ENCODE data around the gene EPB41L5. TPM values are rescaled to one million over a fixed set of nuclear protein-coding genes. Genes with fewer than 3 reads are reported as not detected.

The EPB41L5 gene
- total RNA-seq, 1 experiment from 2014 or later = 19.0 TPM

DNA sequence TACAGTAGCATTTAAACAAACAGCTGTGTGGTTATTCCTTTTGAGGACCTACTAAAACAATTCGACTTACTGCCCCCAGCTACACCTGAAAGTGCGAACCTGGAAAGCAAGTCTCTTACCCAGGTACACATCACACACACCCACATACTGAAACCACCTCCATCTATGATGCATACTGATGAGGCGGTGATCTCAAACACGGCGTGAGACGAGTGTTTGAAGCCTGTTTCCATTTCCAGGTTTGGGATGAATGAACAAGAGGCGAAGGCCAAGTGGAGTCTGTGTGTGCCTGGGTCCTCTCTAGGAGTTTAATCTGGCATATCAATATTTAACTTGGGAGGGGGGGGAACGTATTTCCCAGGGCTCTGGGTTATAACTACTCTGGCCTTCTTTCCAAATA is 208.7 kb downstream of the EPB41L5 start:
- no TSS peak for BruUV-seq (replicated peaks)
- ChIA-PET CTCF (interaction anchor here (0.9 to 2.2 kb wide), 2 partner anchors 45 to 91 kb away, joined by 3 to 5 read pairs; no protein-coding TSS in a partner anchor), POLR2A (interaction anchor here (1.1 kb wide), 1 partner anchor 41 kb away, joined by 4 read pairs; no protein-coding TSS in a partner anchor)
- intact Hi-C loops (cut with micrococcal nuclease) = no loop called here
- Mint-ChIP-seq H3K9me3 (ENCODE audit: unreplicated experiment) (no peaks in the 10 kb centered on the region), H3K4me1 (ENCODE audit: insufficient read depth, unreplicated experiment) (peaks cover 16% of the 10 kb centered on the region), H3K36me3 (ENCODE audit: insufficient read depth, unreplicated experiment) (peaks cover 22% of the 10 kb centered on the region), H3K27ac (ENCODE audit: low read depth, unreplicated experiment) (peak overlapping the region; percentile 81), H3K27me3 (ENCODE audit: insufficient read depth, unreplicated experiment) (no peaks in the 10 kb centered on the region), H3K4me3 (ENCODE audit: unreplicated experiment) (peak overlapping the region; percentile 72)
- TF ChIP-seq, protein P1, sequence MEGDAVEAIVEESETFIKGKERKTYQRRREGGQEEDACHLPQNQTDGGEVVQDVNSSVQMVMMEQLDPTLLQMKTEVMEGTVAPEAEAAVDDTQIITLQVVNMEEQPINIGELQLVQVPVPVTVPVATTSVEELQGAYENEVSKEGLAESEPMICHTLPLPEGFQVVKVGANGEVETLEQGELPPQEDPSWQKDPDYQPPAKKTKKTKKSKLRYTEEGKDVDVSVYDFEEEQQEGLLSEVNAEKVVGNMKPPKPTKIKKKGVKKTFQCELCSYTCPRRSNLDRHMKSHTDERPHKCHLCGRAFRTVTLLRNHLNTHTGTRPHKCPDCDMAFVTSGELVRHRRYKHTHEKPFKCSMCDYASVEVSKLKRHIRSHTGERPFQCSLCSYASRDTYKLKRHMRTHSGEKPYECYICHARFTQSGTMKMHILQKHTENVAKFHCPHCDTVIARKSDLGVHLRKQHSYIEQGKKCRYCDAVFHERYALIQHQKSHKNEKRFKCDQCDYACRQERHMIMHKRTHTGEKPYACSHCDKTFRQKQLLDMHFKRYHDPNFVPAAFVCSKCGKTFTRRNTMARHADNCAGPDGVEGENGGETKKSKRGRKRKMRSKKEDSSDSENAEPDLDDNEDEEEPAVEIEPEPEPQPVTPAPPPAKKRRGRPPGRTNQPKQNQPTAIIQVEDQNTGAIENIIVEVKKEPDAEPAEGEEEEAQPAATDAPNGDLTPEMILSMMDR (IDR thresholded peaks at IDR 0.05; ENCODE audit: unreplicated experiment) = no peak
- DNase-seq (ENCODE audit: unreplicated experiment) = no peak

DNA sequence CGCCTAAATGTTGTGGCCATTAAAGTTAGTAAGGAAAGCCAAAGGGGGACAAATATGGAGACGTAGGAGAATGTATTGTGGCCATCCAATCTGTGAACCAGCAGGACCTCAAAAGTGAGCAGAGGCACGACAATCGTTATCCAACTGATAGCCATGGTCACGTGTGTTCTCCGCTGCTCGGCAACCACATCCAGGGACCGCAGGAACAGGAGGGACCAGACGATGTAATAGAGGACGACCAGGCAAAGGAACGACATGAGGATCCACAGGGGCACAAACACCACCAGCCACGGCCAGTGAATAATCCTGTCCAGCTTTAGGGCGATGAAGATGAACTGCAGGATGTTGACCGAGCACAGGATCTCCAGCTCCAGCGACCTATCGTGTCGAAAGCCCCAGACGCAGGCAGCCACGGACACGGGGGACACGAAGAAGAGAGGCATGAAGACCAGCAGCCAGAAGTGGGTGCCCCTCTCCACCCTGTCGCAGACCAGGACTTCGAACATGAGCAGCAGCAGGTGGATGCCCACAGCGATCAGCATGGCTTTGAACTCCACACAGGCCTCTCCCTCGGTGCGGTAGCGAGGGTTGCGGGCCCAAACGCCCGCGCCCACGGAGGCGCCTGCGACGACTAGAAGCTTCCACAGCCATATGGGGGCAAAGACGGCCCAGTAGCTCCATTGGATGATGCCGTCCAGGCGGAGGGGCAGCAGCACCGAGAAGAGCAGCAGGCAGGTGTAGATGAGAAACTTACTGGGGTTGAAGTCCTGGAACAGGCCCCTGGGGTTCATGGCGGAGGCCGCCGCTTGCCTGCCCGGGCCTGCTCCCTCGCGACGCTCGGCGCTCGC is 209.5 kb downstream of the EPB41L5 start:
- TF ChIP-seq, protein P1 (IDR thresholded peaks at IDR 0.05; ENCODE audit: unreplicated experiment) = no peak
- Mint-ChIP-seq H3K27me3 (ENCODE audit: insufficient read depth, unreplicated experiment) (no peaks in the 10 kb centered on the region), H3K9me3 (ENCODE audit: unreplicated experiment) (no peaks in the 10 kb centered on the region), H3K36me3 (ENCODE audit: insufficient read depth, unreplicated experiment) (peaks cover 22% of the 10 kb centered on the region), H3K4me1 (ENCODE audit: insufficient read depth, unreplicated experiment) (peaks cover 16% of the 10 kb centered on the region), H3K4me3 (ENCODE audit: unreplicated experiment) (peak overlapping the region; percentile 72), H3K27ac (ENCODE audit: low read depth, unreplicated experiment) (peak overlapping the region; percentile 81)
- intact Hi-C loops (cut with micrococcal nuclease) = no loop called here
- DNase-seq (ENCODE audit: unreplicated experiment) = no peak
- ChIA-PET POLR2A (interaction anchor here (1.1 to 1.5 kb wide), 2 partner anchors 31 to 40 kb away, joined by 4 to 7 read pairs; partner anchors contain the start of gene RALB), CTCF (interaction anchor here (0.5 to 1.9 kb wide), 3 partner anchors 21 to 458 kb away, joined by 3 to 5 read pairs (median 4); no protein-coding TSS in a partner anchor)
- BruUV-seq (replicated peaks) = no TSS peak

GRCh38 chr2:120223034-120223912 is 210.4 kb downstream of the EPB41L5 start, which contains the start of gene TMEM185B:
Gene TMEM185B, minus strand, starts transcription at chr2:120223400. Its CDS starts 424 bp downstream, at chr2:120222976.
- H3K9me3 Mint-ChIP-seq (ENCODE audit: unreplicated experiment) = no peaks in the 10 kb centered on the region
- H3K36me3 Mint-ChIP-seq (ENCODE audit: insufficient read depth, unreplicated experiment) = peaks cover 22% of the 10 kb centered on the region
- peak within 1 kb of the TSS; percentile 72 for H3K4me3 Mint-ChIP-seq (ENCODE audit: unreplicated experiment)
- ChIA-PET CTCF (interaction anchor here (0.5 to 1.9 kb wide), 2 partner anchors 21 to 457 kb away, joined by 3 to 5 read pairs; no protein-coding TSS in a partner anchor), POLR2A (interaction anchor here (0.6 to 1.5 kb wide), 3 partner anchors 22 to 453 kb away, joined by 3 to 7 read pairs (median 3); partner anchors contain the start of gene RALB)
- TF ChIP-seq, protein P1 (IDR thresholded peaks at IDR 0.05; ENCODE audit: unreplicated experiment) = peak; percentile 27
- peak within 1 kb of the TSS; percentile 81 for H3K27ac Mint-ChIP-seq (ENCODE audit: low read depth, unreplicated experiment)
- intact Hi-C loops (cut with micrococcal nuclease) = no loop called here
- no TSS peak for BruUV-seq (replicated peaks)
- peak; percentile 83 for DNase-seq (ENCODE audit: unreplicated experiment)
- peaks cover 16% of the 10 kb centered on the region for H3K4me1 Mint-ChIP-seq (ENCODE audit: insufficient read depth, unreplicated experiment)
- no peaks in the 10 kb centered on the region for H3K27me3 Mint-ChIP-seq (ENCODE audit: insufficient read depth, unreplicated experiment)

Data from MCF 10A (cell line).